Stimulated activated CD4-positive, alpha-beta T cell treated with anti-CD3 and anti-CD28 coated beads, Interleukin-15, amount 100 ng/mL, for 24 hours (primary cell): ENCODE results near the gene ORM1.

Experiments
- DNase-seq: peaks from one replicate; pipeline ENCODE4 v3.0.0-alpha.2; 2020

ORM1 gene

DNA sequence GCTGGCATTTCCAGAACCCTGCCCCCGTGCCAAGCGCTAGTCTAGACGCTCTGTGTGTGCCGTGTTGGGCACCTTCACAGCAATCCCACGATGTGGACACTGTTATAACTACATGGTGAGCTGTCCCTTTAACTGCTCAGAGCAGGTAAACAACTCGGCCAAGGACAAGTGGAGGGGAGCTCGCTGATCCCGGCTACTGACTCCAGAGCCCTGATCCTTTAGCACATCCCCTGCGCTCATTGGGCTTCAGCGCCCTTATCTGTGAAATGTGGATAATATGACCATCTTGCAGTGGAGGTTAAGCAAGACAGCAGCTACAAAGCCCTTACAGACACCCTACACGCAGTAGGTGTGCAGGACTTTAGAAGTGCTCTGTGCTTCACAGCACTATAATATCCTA is 23.2 kb downstream of the ORM1 start:
- DNase-seq: no peak

DNA sequence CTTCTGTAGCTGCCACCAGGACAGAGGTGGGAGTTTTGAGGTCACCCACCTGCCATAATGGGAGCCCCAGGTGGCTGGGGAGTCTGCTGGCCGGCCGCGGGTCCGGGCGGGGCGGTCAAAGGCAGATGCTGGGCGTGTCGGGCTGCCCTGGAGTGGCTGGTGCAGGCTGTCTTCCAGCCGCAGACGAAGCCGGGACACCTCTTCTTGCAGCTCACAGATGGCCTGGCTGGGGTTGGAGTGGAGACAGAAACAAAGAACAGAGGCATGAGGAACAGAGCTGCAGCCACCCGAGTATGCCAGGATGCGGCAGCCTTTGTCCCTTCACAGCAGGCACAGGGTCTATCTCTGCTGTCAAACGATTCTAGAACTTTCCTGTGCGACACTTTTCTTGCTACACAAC is 24.8 kb downstream of the ORM1 start:
- no peak for DNase-seq

DNA sequence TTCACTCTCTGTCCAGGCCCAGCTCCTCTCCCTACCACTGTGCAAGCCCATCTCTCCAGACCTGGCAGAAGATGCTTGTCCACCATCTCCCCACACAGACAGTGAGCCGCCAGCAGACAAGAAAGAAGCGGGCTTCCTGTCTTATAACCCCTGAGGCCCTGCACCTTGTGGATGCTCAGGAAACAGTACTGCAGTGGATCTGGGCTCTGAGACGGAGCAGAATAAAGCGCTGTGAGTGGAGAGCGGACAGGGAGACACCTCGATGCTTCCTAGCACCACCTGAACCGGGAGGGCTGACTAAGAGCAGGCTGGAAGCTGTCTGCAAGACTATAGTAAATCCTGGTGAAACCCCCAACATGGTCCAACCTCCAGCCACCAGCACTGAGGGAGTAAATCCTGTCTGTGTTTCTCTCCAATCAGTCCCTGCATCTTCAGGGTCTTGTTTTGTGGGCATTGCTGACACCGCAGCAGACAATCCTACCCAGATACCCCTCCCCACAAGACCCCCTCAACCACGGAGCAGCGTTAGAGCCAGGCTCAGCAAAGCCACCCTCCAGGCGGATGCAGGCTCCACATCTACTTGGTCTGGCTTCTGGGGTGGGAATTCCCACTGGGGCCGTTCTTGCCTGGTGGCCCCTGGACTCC is 25.5 kb downstream of the ORM1 start:
- DNase-seq: no peak

DNA sequence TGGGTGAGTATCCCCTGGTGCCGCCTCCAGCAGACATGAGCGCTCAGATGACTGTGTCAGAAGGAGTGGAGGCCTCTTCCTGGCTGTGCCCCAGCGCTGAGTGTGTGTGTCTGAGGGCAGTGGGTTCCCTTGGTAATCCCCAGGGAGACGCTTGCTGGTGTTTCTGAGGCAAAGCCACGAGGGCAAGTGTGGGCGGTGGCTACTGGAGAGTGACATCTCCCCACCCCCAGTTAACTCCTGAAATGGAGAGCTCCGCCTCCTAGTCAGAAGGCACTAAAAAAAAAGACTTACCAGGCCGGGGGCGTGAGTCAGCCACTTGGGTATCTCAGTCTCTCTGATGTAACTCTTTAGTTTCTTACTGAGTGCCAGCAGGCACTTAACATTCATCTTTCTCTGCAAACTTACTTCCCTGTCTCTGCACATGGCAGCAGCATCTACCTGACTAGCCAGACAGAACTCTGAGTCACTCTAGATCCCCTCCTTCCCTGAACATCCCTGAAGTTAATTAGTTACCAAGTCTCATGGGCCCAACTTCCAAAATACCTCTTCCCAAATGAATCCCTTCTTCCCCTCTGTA is 26.1 kb downstream of the ORM1 start:
- peak; percentile 95 for DNase-seq

DNA sequence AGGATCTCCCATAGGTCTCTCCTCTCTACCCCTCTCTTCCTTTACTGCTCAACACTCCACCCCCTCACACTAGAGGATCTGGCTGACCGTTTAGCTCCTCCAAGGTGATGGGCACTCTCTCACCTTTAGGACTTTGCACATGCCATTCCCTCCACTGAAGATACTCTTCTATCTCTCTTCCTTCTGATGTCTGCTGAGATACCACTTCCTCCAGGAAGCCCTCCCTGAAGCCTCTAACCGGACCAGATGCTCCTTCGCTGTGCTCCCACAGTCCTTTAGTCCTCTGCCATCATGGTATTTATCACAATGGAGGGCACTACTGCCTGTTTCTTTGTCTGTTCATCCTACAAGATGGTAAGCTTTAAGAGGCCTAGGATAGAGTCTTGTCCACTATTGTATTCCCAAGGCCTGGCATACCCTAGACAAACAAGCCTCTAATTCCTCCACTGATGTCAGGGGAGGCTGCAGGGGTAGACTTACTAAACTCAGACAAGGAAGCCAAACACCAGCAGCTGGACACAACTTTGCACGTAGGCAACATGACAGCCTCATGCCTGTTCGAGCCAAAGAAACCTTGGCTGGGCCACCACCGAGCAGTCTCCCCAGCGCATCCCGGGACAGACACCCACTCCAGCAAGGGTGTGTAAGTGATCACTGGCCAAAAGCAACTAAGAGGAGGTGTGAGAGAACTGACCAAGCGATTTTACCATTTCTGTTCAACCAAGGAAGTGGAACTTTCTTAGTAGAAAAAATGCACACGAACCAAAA is 27.0 kb downstream of the ORM1 start:
- no peak for DNase-seq

DNA sequence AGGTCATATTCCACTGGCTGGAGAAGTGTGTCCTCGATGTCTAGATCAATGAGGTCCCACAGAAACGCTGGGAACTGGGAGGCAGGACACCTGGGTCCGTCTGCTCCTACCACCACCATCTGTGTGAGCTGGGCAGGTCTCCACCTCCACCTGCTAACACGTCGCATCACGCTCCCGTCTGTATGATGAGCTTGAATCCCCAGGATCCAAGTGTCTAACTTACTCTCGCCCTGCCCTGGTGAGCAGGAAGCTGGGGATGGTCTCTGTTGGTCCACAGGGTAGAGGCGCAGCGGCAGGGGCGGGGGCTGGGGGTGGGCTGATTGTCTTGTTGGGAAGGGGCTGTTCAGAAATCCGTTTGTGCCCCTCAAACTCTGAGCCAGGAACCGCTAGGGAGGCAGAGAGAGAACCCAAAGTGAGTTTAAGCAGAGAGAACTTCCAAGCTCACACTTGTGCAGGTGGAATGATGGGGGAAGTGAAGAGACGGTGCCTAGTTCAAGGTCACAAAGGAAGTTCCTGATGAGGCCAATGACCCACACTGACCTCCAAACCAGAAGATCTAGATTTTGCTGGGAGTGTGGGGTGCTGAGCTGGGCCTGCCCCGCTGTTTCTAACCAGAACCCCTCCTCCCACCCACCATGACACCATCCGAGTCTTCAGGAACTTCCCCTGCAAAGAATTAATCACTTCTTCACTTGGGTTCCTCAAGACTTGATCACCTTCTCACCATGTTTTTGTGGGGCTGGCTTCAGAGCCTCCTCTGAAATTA is 27.9 kb downstream of the ORM1 start:
- no peak for DNase-seq

DNA sequence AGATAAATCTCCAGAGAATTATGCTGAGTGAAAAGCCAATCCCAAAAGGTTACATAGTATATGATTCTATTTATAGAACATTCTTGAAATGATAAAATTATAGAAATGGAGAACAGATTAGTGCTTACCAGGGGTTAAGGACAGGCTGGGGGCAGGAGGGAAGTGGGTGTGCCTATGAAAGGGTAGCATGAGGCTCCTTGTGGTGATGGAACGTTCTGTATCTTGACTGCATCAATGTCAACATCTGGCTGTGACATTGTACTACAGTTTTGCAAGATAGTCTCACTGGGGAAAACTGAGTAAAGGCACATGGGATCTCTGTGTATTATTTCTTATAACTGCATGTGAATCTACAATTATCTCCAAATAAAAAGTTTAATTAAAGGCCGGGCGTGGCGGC is 29.0 kb downstream of the ORM1 start:
- DNase-seq: no peak

DNA sequence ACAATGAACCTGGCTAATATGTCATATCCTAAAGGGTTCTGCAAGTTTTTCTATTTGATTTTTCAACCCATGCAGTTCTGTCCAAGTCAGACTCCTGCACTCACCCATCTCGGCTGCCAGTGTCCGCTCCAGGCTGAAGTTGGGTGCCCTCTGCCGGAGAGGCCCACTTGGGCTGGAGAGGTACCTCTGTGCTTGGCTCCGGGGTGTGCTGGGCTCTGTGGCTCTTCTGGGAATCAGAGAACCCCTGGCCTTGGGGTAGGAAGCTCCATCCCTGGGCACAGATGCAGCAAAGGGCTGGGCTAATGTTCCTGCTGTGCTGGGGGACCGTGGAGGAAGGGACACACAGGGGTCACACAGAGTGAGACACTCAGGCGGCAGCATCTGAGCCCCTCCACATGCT is 32.9 kb downstream of the ORM1 start:
- no peak for DNase-seq

DNA sequence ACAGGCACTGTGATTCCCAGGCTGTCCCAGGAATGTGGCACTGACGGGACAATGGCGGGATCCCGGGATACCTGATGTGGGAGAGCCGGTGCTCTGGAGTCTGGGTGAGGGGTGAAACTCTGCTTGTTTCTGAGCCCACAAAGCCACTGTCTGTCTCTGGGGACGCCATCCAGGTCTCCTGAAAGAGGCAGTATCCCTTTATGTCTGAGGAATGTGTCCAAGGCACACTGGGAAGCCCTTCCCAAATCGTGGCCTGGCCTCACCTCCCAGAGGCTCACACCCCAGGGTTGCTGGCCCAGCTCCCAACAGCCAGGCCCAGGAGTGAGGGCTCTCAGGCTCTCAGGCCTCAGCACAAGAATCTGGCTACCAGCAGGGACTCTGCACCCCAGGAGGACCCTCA is 33.9 kb downstream of the ORM1 start:
- DNase-seq: no peak

DNA sequence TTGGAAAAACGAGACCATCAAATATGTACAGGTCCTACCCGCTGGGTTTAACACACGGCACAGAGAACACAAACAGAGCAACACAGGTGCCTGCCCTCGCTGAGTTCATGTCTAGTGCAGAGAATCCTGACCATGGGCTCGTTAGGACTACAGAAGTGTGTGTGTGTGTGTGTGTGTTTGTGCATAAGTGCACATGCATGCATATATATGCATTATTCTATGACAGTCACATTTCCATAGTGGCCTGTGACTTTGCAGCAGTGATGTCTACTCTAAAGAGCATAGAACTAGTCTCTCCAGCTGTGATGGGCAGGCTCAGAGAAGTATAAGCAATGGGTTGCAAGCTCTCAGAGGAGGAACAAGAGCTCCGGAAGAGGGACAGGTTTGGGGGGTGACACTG is 34.5 kb downstream of the ORM1 start:
- DNase-seq: no peak

DNA sequence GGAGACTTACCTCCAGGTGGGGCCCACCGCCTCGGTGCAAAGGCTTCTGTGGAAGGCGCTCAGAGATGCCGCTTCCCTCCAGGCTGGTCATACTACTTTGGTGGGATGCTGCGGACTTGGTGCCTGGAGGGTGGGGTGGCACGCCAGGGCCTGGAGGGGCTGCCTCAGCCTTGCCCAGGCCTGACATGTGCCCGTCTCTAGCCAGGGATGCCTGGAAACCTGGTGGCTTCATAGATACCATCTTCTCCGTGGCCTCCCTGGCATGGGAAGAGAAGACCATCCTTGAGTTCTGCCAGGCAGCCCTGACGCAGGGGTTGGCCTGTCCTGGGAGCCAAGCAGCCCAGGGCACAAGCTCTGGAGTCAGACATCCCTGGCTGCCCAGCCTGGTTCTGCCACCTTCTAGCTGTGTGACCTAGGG is 35.0 kb downstream of the ORM1 start:
- no peak for DNase-seq

DNA sequence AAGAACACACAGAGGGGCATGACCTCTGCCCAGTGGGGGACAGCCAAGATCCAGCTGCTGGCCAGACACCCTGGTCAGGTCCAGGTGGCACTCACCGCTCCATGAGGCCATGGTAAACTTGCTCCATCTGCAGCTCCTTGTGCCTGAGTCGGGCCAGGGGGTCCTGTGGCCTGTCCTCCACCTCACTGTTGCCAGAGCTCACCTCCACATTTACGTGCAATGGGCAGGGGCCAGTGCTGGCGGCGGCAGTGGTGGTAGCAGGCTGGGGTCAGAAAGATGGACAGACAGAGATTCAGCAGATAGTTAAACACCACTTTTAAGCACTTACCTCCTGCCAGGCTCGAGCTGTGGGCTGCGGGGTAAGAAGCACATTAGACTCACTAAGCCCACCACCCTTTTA is 36.9 kb downstream of the ORM1 start:
- no peak for DNase-seq

DNA sequence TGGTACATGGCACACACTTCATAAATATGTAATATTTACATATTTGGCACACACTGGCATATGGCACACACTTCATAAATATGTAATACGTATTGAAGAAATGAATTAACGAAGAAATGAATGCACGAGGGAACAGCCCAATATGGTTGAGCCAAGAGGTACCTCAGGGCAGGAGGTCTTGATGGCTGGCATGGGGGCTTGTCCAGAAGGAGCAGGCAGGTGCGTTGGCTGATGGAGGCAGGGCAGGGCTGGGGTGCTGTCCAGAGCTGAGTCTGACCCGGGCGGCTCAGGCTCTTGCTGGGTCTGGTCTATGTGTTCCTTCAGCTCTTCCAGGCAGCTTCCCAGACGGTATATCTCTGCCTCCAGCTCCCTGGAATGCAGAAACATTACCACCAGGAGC is 38.6 kb downstream of the ORM1 start:
- no peak for DNase-seq

DNA sequence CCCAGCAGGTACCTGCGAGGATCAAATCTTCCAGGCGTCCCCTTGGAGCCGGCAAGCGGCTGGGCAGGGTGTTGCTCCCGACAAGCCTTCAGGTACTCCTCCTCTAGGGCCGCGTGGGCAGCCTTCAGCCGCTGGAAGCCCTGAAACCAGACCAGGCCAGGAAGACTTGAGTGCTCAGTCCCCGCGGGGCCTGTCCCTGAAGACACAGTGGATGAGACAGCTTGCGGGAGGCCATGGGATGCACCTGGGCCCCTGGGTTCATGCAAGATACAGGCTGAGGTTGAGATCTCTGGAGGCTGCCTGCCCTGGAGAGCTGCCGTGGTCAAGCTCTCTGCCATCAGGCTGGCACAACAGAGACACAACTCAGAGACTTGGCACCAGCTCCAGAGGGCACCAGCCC is 39.5 kb downstream of the ORM1 start:
- DNase-seq: no peak

DNA sequence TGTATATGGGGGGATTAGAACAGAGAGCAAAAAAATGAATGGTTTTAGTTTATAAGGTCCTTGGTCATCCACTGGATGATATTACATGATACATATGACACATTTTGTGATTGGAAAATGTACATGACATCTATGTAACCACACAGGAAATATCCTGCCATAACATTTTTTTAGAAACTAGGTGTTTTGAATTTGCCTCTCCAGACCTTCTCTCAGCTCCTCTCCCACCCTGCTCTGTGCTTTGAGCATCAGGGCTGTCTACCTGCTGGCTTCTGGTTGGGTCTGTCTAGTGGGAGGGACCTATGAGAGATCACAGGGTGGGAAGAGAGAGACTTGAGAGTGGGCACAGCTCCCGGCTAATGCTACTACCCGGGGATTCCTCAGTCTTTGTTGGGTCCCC is 40.5 kb downstream of the ORM1 start:
- no peak for DNase-seq

DNA sequence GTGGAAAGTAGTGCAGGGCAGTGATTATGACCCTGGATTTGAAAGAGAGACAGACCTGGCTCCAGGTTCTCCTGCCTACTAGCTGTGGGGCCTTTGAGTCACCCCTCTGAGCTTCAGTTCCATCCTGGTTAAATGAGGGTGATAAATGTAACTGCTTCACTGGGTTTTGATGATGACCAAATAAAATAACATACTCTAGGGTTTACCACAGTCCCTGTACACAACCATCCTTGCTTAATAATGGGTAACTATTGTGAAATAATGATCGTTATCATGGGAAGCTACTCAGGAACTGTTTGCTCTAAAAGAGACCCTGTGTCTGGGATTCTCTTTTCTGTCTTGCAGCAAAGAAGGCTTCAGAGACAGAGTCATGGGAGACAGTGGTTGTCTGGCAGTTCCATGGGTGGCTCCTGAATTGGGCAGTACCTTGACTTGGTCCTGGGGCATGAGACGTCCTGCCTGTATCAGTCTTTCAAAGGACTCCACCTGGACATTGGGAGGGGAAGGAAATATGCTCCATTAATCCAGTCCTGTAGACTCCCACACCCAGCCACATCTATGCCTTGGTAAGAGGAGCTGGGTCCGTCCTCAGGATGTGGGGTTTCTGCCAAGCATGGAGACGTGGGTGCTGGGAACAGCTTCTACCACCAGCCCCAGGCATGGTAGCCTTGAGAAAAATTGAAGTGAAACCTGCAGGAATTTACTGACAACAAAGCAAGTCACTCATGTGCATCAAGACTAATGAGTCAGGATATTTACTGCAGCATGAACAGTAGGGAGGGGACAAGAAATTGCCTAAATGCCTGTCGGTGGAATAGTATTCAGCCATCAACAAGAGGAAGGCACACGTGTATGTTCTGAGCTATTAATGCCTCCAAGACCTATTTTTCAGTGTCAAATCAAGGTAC is 41.5 kb downstream of the ORM1 start:
- DNase-seq: no peak

DNA sequence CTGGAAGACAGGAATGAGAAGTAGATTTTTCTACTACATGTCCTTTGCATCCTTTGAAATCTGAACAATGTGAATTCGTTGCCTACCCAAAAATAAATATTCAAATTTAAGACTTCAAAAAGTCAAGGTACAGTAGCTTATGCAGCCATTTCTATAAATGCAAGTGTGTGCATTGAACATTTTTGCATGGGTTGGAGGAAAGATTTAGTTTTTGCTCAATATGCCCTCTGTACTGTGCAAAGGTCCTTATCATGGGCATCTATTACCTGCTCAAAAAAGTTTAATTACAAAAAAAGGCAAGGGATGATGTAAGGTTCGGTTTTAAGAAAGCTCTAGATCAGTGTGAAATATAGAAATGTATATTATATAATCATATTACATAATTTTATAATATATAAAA is 42.3 kb downstream of the ORM1 start:
- no peak for DNase-seq

DNA sequence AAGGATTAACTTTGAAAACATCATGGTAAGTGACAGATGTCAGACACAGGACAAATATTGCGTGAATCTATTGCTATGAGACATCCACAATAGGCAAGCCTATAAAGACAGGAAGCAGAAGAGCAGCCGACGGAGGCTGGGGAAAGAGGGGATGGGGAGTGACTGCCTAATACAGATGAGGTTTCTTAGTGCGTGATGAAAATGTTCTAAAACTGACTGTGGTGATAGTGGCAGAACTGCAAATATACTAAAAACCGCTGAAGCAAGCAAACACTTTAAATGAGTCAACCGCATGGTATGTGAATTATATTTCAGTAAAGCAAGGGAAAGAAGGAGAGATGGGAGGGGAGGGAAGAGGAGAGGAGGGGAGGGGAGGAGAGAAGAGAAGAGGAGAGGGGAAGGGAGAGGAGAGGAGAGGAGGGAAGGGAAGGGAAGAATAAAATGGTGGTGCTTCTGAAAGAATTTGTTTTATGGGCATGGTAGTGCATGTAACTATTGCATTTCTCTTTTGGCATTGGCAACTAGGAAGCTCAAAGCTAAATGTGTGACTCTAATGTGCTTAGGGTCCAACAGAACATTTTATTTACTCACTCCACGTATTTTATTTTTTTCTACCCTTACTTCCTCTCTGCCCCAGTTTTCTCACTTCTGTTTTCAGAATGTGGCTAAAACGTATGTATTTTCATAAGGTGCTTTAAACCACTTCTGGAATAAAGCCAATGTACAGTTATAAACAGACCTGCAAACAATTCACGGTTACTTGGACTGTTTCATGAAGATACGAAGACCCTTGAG is 43.6 kb downstream of the ORM1 start:
- peak; percentile 50 for DNase-seq

DNA sequence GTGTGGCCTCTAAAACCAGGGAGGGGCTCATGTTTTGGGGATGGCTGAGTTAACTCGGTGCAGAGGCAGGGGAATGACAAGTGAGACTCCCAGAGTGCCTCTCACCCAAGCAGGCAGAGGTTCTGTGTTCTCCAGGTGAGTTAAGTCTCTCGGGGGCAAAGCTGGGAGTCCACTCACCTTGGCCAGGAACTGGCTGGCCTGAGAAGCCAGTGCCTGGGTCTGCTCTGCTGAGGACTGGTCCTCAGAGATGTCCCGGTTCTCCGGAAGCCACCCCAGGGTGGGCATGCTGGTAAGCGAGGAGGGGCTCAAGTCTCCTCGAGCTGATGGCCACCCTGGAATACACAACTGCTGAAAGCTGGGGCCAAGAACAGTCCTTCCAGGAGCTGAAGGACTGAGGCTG is 44.5 kb downstream of the ORM1 start:
- DNase-seq: no peak

DNA sequence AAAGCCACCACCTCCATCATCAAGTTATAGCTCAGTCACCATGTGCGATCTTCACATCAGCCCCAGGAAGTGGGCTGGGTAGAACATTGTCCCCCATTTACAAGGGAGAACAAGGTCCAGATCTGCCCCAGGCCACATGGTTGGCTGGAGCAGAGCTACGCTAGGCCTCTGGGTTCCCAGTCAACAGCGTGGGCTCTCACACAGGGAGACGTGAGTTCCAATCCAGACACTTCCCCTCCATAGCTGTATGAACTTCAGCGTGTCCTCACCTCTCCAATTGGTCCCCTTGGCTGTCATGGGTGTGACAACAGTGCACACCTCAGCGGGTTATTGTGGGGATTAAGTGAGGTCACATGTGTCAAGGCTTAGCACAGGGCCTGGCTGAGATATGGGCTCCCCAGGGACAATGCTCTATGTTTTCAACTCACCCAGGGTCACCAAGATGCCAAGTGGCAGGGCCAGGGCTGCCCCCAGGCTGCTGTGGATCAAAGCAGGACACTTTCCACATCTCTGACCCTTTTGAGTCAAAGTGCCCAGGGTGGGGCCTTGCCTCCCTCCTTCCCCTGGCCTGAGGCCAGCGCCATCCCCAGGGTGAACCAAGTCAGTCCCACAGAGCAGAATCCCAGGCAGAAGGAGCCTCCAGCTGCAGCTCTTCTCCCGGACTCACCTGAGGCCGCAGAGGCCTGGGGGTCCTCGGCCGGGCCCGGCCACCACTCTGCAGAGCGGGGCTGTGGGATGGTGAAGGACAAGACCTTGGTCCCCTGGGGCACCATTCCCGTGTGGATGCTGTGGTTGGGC is 45.1 kb downstream of the ORM1 start:
- no peak for DNase-seq
